K562 (cell line): ENCODE data around the gene KISS1. TPM values are rescaled to one million over a fixed set of nuclear protein-coding genes. Genes with fewer than 3 reads are reported as not detected.

Experiments used
- ARID3B ChIP-seq: fragments of 250-450 bp; sonication (Bioruptor Pico); IDR thresholded peaks from 2 replicates; pipeline ENCODE4 v1.4.0; 2020; ENCODE audit warnings: borderline replicate concordance
- BRF2 ChIP-seq: IDR thresholded peaks from 3 replicates; pipeline ENCODE4 v1.6.1; 2011; ENCODE audit warnings: borderline replicate concordance, mild to moderate bottlenecking; ENCODE audit not compliant: insufficient read length, insufficient read depth
- CHD1 ChIP-seq: fragments of 200-600 bp; sonication (generic); IDR thresholded peaks from one replicate; pipeline ENCODE4 v1.6.1; 2012; ENCODE audit warnings: mild to moderate bottlenecking, moderate library complexity, low read length, inconsistent platforms
- CHD2 ChIP-seq: IDR thresholded peaks from 2 replicates; pipeline ENCODE4 v1.6.1; 2011; ENCODE audit warnings: low read depth, low read length
- CTCFL ChIP-seq: IDR thresholded peaks from 2 replicates; pipeline ENCODE4 v1.6.1; 2011; ENCODE audit warnings: borderline replicate concordance, low read depth, mild to moderate bottlenecking, moderate library complexity, low read length; ENCODE audit not compliant: insufficient read depth, poor library complexity, severe bottlenecking
- DIDO1 ChIP-seq: fragments of 450-650 bp; IDR thresholded peaks from 2 replicates; pipeline ENCODE4 v1.6.1; 2016; ENCODE audit warnings: low read depth, missing biosample characterization, missing genetic modification characterization
- GTF2A2 ChIP-seq: IDR thresholded peaks from 2 replicates; pipeline ENCODE4 v1.6.1; 2016; ENCODE audit warnings: mild to moderate bottlenecking, missing genetic modification characterization, missing compliant biosample characterization
- NBN ChIP-seq: fragments of 450-650 bp; IDR thresholded peaks from 2 replicates; pipeline ENCODE4 v1.6.1; 2016; ENCODE audit warnings: low read depth, mild to moderate bottlenecking
- NFXL1 ChIP-seq: fragments of 450-650 bp; formaldehyde crosslinking; IDR thresholded peaks from 2 replicates; pipeline ENCODE4 v1.4.0; 2021; ENCODE audit warnings: mild to moderate bottlenecking
- RBM22 ChIP-seq: fragments of 200-400 bp; formaldehyde crosslinking; IDR thresholded peaks from 2 replicates; pipeline ENCODE4 v1.6.1; 2018; ENCODE audit warnings: low read length, low read depth; ENCODE audit not compliant: poor library complexity, severe bottlenecking
- SIN3A ChIP-seq, 2 experiments: fragments of 150-350 bp in 1 of 2; IDR thresholded peaks; 2 replicates each; pipeline ENCODE4 v1.6.1; 2011 to 2016; ENCODE audit warnings: borderline replicate concordance in 2 of 2, low read depth in 2 of 2, low read length in 2 of 2, mild to moderate bottlenecking in 2 of 2, moderate library complexity in 2 of 2; ENCODE audit not compliant: control insufficient read depth in 1 of 2
- TFE3 ChIP-seq: fragments of 450-650 bp; formaldehyde crosslinking; IDR thresholded peaks from 2 replicates; pipeline ENCODE4 v1.4.0; 2020; ENCODE audit warnings: mild to moderate bottlenecking, mixed read lengths
- THRAP3 ChIP-seq: fragments of 450-650 bp; IDR thresholded peaks from 2 replicates; pipeline ENCODE4 v1.6.1; 2016; ENCODE audit warnings: mild to moderate bottlenecking, inconsistent platforms, borderline replicate concordance
- ZNF124 ChIP-seq: sonication (generic); formaldehyde crosslinking; IDR thresholded peaks from 2 replicates; pipeline ENCODE4 v1.8.1; 2022; ENCODE audit warnings: missing genetic modification reagents
- ZNF175 ChIP-seq: fragments of 200-800 bp; sonication (Bioruptor generic); IDR thresholded peaks from 2 replicates; pipeline ENCODE4 v1.6.1; 2016; ENCODE audit warnings: low read depth, mild to moderate bottlenecking, missing genetic modification characterization, missing compliant biosample characterization
- ZNF354B ChIP-seq: fragments of 250-450 bp; sonication (Bioruptor Pico); IDR thresholded peaks from 2 replicates; pipeline ENCODE4 v1.4.0; 2020
- ZNF384 ChIP-seq: IDR thresholded peaks from 2 replicates; pipeline ENCODE4 v1.6.1; 2012; ENCODE audit warnings: low read depth, low read length, improper control_type of control experiment
- polyA plus RNA-seq, 8 experiments: library from polyadenylated mRNA; depleted of rRNA in 4 of 8; stranded (reverse) in 5 of 8; unstranded in 3 of 8; fragments of >200 nt; fragmentation: Nextera tagmentation in 2 of 8; fragmentation: Illumina TruSeq in 1 of 8; extraction: Ambion mirVana in 2 of 8; extraction: Trizol in 1 of 8; gene quantifications; 2 replicates each; pipeline versions ENCODE4 v1.2.1 to v1.2.3, GENCODE V29; 2011 to 2014; ENCODE audit warnings: inconsistent platforms in 1 of 8, missing spikeins in 1 of 8
- total RNA-seq, 7 experiments: library from RNA; depleted of rRNA in 6 of 7; stranded (reverse); fragments of >200 nt in 6 of 7; fragmentation: Illumina TruSeq in 2 of 7; extraction: Trizol in 2 of 7; gene quantifications; 2 replicates each; pipeline versions ENCODE4 v1.2.1 to v1.2.3, GENCODE V29; 2011 to 2021; ENCODE audit warnings: low replicate concordance in 1 of 7

The KISS1 gene
- total and polyA plus RNA-seq, 9 of the 15 experiments (the other 6 are each of a cell fraction or from before 2014, with no cell fraction given) = 0.31 TPM; not detected in 8

- no peak for TF ChIP-seq RBM22
- no peak for TF ChIP-seq SIN3A (IDR thresholded peaks at IDR 0.05; ENCODE audit: borderline replicate concordance in 2 of 2, control insufficient read depth in 1 of 2, low read depth in 2 of 2, low read length in 2 of 2)
- peak; percentile 56 for TF ChIP-seq TFE3 (CRISPR knock-in tag)
- 0 out of 2 replicates have a peak, but pooled peaks have one; percentile 13 for TF ChIP-seq ARID3B (CRISPR knock-in tag)
- TF ChIP-seq GTF2A2 (tag) = peak; percentile 89
- 0 out of 2 replicates have a peak, but pooled peaks have one; percentile 50 for TF ChIP-seq DIDO1 (tag)
- peak; percentile 76; the same call in 1 of the 2 replicates for TF ChIP-seq ZNF354B (CRISPR knock-in tag)
- TF ChIP-seq CHD2 = no peak
- no peak for TF ChIP-seq ZNF384
- no peak for TF ChIP-seq NBN
- no peak for TF ChIP-seq THRAP3
- no peak for TF ChIP-seq CTCFL
- peak; percentile 70; the same call in 1 of the 2 replicates for TF ChIP-seq NFXL1 (CRISPR knock-in tag)
- TF ChIP-seq BRF2 = no peak
- TF ChIP-seq ZNF124 (CRISPR knock-in tag) = no peak
- no peak for TF ChIP-seq CHD1
- TF ChIP-seq ZNF175 (CRISPR knock-in tag) = peak; percentile 98
Observed at GRCh38 chr1:204171751-204172178, 24.5 kb downstream of the KISS1 start (continued).
